Peyer's patch (tissue), 4 donors: ENCODE data around the gene CD93. TPM values are rescaled to one million over a fixed set of nuclear protein-coding genes. Genes with fewer than 3 reads are reported as not detected.
A peak's percentile ranks its signal among the peaks of the same experiment; 100 is the strongest.

Experiments
- DNase-seq, 3 donors: peaks; one replicate each; pipeline ENCODE4 v3.0.0-alpha.2; 2017 to 2019
- H3K27ac ChIP-seq, 4 donors: fragments of 200-600 bp; sonication (generic); one replicate each; pipeline ENCODE4 v1.5.1; 2016 to 2019
- H3K27me3 ChIP-seq, 2 donors: fragments of 200-600 bp; sonication (generic); one replicate each; pipeline ENCODE4 v1.5.1; 2019
- H3K36me3 ChIP-seq, 3 donors: fragments of 200-600 bp; sonication (generic); one replicate each; pipeline ENCODE4 v1.5.1; 2016 to 2019
- H3K4me1 ChIP-seq, 4 donors: fragments of 200-600 bp; sonication (generic); one replicate each; pipeline ENCODE4 v1.5.1; 2016 to 2019
- H3K4me3 ChIP-seq, 4 donors: fragments of 200-600 bp; sonication (generic); 1 replicate in 3 of 4; 2 replicates in 1 of 4; pipeline ENCODE4 v1.5.1; 2016 to 2019; ENCODE audit warnings: mild to moderate bottlenecking in 1 of 4
- H3K9me3 ChIP-seq, 4 donors: fragments of 200-600 bp; sonication (generic); one replicate each; pipeline ENCODE4 v1.5.1; 2016 to 2019; ENCODE audit warnings: mild to moderate bottlenecking in 1 of 4
- POLR2A ChIP-seq, 2 donors: fragments of 450-650 bp; IDR thresholded peaks; one replicate each; pipeline ENCODE4 v1.5.1; 2017; ENCODE audit warnings: antibody characterized with exemption in 2 of 2, mild to moderate bottlenecking in 2 of 2, moderate library complexity in 2 of 2
- total RNA-seq, 4 donors: library from RNA; depleted of rRNA; stranded (reverse); fragments of >200 nt; gene quantifications; one replicate each; pipeline ENCODE4 v1.1.0, GENCODE V29; 2016
- TF ChIP-seq, protein P1 (sequence below), 6 experiments: fragments of 450-650 bp in 4 of 6; fragments of 200-600 bp in 2 of 6; sonication (generic) in 1 of 6; IDR thresholded peaks; one replicate each; pipeline ENCODE4 v1.5.1; 2017 to 2019; ENCODE audit warnings: antibody characterized with exemption in 6 of 6, mild to moderate bottlenecking in 3 of 6, moderate library complexity in 1 of 6

The CD93 gene
- total RNA-seq, 4 donors from 2014 or later, result 3.7 to 16.5 (median 9.7) TPM

DNA sequence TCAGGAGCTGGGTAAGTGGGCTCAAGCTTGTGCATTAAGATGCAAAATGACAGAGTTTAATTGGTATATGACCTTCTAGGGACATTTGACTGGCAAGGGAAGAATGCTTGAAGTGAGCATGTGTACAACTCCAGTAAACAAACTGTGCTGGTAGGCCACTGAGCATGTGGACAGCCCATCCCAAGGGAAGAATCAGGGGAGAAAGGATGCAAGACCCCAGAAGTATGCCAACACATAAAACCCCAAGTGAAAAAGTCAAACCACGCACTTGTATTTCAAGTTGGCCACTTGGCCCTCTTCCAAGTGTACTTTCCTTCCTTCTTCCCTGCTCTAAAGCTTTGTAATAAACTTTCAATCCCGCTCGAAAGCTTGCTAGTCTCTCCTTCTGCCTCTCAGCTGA, 26.3 kb downstream of the CD93 start:
- TF ChIP-seq POLR2A (IDR thresholded peaks at IDR 0.05), result no peak
- TF ChIP-seq, protein P1, sequence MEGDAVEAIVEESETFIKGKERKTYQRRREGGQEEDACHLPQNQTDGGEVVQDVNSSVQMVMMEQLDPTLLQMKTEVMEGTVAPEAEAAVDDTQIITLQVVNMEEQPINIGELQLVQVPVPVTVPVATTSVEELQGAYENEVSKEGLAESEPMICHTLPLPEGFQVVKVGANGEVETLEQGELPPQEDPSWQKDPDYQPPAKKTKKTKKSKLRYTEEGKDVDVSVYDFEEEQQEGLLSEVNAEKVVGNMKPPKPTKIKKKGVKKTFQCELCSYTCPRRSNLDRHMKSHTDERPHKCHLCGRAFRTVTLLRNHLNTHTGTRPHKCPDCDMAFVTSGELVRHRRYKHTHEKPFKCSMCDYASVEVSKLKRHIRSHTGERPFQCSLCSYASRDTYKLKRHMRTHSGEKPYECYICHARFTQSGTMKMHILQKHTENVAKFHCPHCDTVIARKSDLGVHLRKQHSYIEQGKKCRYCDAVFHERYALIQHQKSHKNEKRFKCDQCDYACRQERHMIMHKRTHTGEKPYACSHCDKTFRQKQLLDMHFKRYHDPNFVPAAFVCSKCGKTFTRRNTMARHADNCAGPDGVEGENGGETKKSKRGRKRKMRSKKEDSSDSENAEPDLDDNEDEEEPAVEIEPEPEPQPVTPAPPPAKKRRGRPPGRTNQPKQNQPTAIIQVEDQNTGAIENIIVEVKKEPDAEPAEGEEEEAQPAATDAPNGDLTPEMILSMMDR (IDR thresholded peaks at IDR 0.05), result no peak
- H3K4me1 ChIP-seq, result peaks cover 0 to 16% (median 0%) of the 10 kb centered on the region in 4 donors
- H3K36me3 ChIP-seq, result no peaks in the 10 kb centered on the region
- no peaks in the 10 kb centered on the region for H3K27me3 ChIP-seq
- H3K27ac ChIP-seq, result no peak overlapping the region
- DNase-seq, result no peak
- H3K9me3 ChIP-seq, result no peaks in the 10 kb centered on the region
- H3K4me3 ChIP-seq, result no peak overlapping the region

DNA sequence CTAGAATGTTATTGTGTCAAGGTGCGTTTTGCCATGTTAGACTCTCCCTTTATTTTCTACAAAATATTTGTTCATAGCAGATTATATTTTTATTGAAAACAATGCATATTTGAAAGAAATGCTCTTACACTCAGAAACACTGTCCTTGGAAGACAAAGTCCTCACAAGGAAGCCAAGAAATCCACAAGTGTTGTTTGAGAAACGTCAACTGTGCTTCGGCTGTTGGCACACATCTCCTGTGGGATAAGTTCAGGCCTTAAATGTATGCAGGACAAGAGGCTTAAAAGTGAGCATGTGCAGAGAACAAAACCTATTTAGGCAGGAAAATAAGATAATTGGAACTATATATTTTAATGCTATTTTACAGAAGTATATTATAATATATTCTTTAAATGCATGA, 27.1 kb downstream of the CD93 start:
- DNase-seq, result no peak
- no peak for TF ChIP-seq POLR2A (IDR thresholded peaks at IDR 0.05)
- TF ChIP-seq, protein P1 (IDR thresholded peaks at IDR 0.05), result no peak
- peaks cover 0 to 16% (median 0%) of the 10 kb centered on the region in 4 donors for H3K4me1 ChIP-seq
- no peaks in the 10 kb centered on the region for H3K36me3 ChIP-seq
- H3K4me3 ChIP-seq, result no peak overlapping the region
- no peaks in the 10 kb centered on the region for H3K27me3 ChIP-seq
- no peaks in the 10 kb centered on the region for H3K9me3 ChIP-seq
- no peak overlapping the region for H3K27ac ChIP-seq

DNA sequence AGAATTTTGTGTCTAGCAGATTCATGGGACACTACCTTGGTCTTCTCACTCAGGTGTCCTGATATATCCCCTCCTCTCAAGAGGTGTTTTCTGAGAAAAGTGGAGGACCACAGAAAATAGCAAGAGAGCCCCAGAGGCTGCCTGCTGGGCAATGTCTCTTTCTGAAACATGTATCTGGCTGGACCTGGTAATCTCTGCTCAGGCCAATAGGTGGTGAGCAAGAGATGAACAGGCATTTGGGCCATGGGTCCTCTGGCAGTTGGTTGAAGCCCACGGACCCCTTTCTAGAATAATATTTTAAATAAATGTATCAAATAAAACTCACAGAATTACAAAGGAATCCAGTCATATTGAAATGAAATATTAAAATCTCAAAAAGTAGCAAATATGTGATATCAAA, 27.9 kb downstream of the CD93 start:
- no peaks in the 10 kb centered on the region for H3K27me3 ChIP-seq
- H3K36me3 ChIP-seq, result no peaks in the 10 kb centered on the region
- no peak for DNase-seq
- TF ChIP-seq, protein P1 (IDR thresholded peaks at IDR 0.05), result no peak
- no peak for TF ChIP-seq POLR2A (IDR thresholded peaks at IDR 0.05)
- peaks cover 0 to 16% (median 0%) of the 10 kb centered on the region in 4 donors for H3K4me1 ChIP-seq
- no peaks in the 10 kb centered on the region for H3K9me3 ChIP-seq
- no peak overlapping the region for H3K27ac ChIP-seq
- H3K4me3 ChIP-seq, result no peak overlapping the region

DNA sequence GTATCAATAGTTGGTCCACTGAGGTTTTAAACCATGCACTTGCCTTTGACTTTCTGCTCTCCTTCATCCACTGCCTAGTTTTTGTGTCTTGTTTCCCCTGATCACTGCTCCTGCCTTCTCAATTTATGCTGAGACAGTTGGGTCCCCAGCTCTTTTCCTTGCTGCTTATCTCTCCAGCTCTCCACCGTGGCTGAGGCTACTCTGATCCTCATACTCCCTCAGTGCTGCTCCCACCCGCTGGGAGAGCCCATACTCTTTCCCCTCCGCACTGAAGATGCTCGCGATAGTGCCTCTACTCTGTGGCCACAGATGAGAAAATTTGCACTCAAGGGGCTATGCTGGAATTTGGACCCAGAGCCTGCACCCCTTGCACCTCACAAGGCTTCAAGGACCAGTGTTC, 33.2 kb downstream of the CD93 start:
- Histone ChIP-seq H3K27me3 (peaks cover 0 to 7% of the 10 kb centered on the region in 2 donors), H3K36me3 (no peaks in the 10 kb centered on the region), H3K4me3 (no peak overlapping the region), H3K27ac (no peak overlapping the region), H3K9me3 (no peaks in the 10 kb centered on the region), H3K4me1 (peaks cover 0 to 34% (median 0%) of the 10 kb centered on the region in 4 donors)
- no peak for DNase-seq
- TF ChIP-seq, protein P1 (IDR thresholded peaks at IDR 0.05), result no peak
- TF ChIP-seq POLR2A (IDR thresholded peaks at IDR 0.05), result no peak

DNA sequence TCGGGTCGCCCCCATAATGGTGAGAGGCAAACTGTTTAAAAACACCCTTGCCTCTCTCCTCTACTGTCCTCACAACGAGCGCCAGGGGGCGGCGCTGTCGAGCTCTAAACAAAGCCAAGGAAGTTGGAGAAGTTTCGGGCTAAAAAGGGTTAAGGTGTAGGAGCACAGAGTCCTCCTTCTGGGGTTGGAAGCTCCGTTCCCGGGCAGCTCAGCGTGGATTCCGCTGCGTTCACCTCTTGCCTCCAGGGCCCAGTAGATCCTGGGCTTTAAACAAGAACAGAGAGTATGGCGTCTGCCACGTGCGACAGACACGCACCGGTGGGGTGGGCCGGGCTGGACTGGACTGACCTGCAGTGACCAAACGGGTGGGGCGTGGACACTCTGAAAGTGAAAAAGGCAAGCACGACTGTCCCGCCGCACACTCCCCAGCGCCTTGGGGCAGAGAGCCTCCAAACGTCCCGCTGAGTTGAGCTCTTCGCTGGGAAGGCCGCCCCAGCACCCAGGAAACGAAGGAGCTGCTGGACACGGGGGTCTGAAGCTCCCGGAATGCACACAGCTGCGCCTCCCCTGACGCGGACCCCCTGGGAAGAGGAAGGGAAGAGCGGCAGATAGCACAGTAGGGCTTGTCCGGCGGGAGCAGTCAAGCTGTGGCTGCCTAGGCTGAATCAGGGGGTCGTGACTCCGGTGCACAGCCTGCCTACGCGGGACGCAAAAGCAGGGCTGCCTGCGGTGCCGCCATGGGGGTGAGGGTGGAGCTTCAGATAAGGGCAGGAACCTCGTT, 35.1 kb downstream of the CD93 start:
- H3K9me3 ChIP-seq, result no peaks in the 10 kb centered on the region

More for the DNA sequence above, 35.1 kb downstream of the CD93 start:
- DNase-seq, result peak in 2 of 3 donors; percentile 69 to 71
- Histone ChIP-seq H3K36me3 (no peaks in the 10 kb centered on the region), H3K4me3 (peak overlapping the region; percentile 16 to 56 (median 40)), H3K4me1 (peaks cover 0 to 36% (median 0%) of the 10 kb centered on the region in 4 donors), H3K27ac (peak overlapping the region in 3 of 4 donors; percentile 57 to 82 (median 81)), H3K27me3 (peaks cover 0 to 12% of the 10 kb centered on the region in 2 donors)
- TF ChIP-seq, protein P1 (IDR thresholded peaks at IDR 0.05), result peak in 4 of 6 experiments; percentile 29 to 57 (median 50)
- no peak for TF ChIP-seq POLR2A (IDR thresholded peaks at IDR 0.05)
